CD4-positive, alpha-beta memory T cell (primary cell): ENCODE measurements around the gene FHIT. TPM values are rescaled to one million over a fixed set of nuclear protein-coding genes. Genes with fewer than 3 reads are reported as not detected.

Experiments used
- CTCF ChIA-PET: fragments of 350-600 bp; sonication (Branson Sonifier 250); formaldehyde crosslinking; loops from one replicate; lab custom pipeline; 2021; ENCODE audit warnings: inconsistent platforms; ENCODE audit not compliant: partially characterized antibody; lab: Charles Lee
- POLR2A ChIA-PET: fragments of 350-600 bp; sonication (Branson Sonifier 250); formaldehyde crosslinking; loops from one replicate; lab custom pipeline; 2021; ENCODE audit not compliant: partially characterized antibody; lab: Charles Lee
- DNase-seq, 5 donors: peaks; one replicate each; pipeline versions ENCODE4 v3.0.0 to v3.0.0-alpha.2; 2020 to 2022; ENCODE audit warnings: mixed read lengths in 1 of 5
- H3K27ac ChIP-seq: one replicate; pipeline ENCODE4 v1.7.0; 2013; ENCODE audit warnings: low read depth, low read length
- H3K27me3 ChIP-seq: 2 replicates; pipeline ENCODE4 v1.7.0; 2013; ENCODE audit warnings: mild to moderate bottlenecking, low read length, moderate library complexity; ENCODE audit not compliant: insufficient read depth
- H3K36me3 ChIP-seq: 2 replicates; pipeline ENCODE4 v1.7.0; 2013; ENCODE audit warnings: mild to moderate bottlenecking, low read length, moderate library complexity; ENCODE audit not compliant: insufficient read depth
- H3K4me1 ChIP-seq: 2 replicates; pipeline ENCODE4 v1.7.0; 2013; ENCODE audit warnings: mild to moderate bottlenecking, low read length, moderate library complexity; ENCODE audit not compliant: insufficient read depth
- H3K4me3 ChIP-seq, 2 donors: one replicate each; pipeline ENCODE4 v1.7.0; 2013; ENCODE audit warnings: low read length in 2 of 2, mild to moderate bottlenecking in 1 of 2
- H3K9me3 ChIP-seq, 2 donors: one replicate each; pipeline ENCODE4 v1.7.0; 2013; ENCODE audit warnings: low read length in 2 of 2, control low read depth in 1 of 2; ENCODE audit not compliant: control insufficient read depth in 1 of 2
- H3K27ac Mint-ChIP-seq, 7 donors: one replicate each; pipeline ENCODE4 v1.8.0; 2020 to 2021; ENCODE audit warnings: mixed read lengths in 7 of 7, mild to moderate bottlenecking in 6 of 7, inconsistent platforms in 3 of 7, moderate library complexity in 3 of 7
- H3K27me3 Mint-ChIP-seq, 2 donors: one replicate each; pipeline ENCODE4 v1.8.0; 2020 to 2021; ENCODE audit warnings: mixed read lengths in 2 of 2
- H3K36me3 Mint-ChIP-seq, 2 donors: one replicate each; pipeline ENCODE4 v1.8.0; 2020 to 2021; ENCODE audit warnings: mixed read lengths in 2 of 2, inconsistent platforms in 1 of 2, mild to moderate bottlenecking in 1 of 2
- H3K4me1 Mint-ChIP-seq, 4 donors: one replicate each; pipeline ENCODE4 v1.8.0; 2020 to 2021; ENCODE audit warnings: mixed read lengths in 4 of 4, mild to moderate bottlenecking in 1 of 4
- H3K4me3 Mint-ChIP-seq, 8 donors: one replicate each; pipeline ENCODE4 v1.8.0; 2020 to 2021; ENCODE audit warnings: mixed read lengths in 8 of 8, mild to moderate bottlenecking in 7 of 8, moderate library complexity in 6 of 8, inconsistent platforms in 3 of 8
- H3K9me3 Mint-ChIP-seq, 8 donors: one replicate each; pipeline ENCODE4 v1.8.0; 2020 to 2021; ENCODE audit warnings: mixed read lengths in 8 of 8, mild to moderate bottlenecking in 5 of 8, inconsistent platforms in 3 of 8, moderate library complexity in 1 of 8
- intact Hi-C: fragments of 100-400 bp; cut with micrococcal nuclease; formaldehyde crosslinking; loops from one replicate; pipeline ENCODE4 v1.15.1; 2023
- polyA plus RNA-seq, 2 donors: library from polyadenylated mRNA; unstranded; fragments of 300-500 nt; fragmentation: Illumina TruSeq; gene quantifications; one replicate each; pipeline ENCODE4 v1.2.3, GENCODE V29; 2021
- total RNA-seq, 2 experiments: library from RNA; stranded (reverse); gene quantifications; one replicate each; pipeline ENCODE4 v1.2.3, GENCODE V29; 2021

FHIT gene
- total and polyA plus RNA-seq, 4 experiments from 2014 or later, result 8.5 to 58.7 (median 33.2) TPM

GRCh38 chr3:61141697-61142096 lies 109.6 kb downstream of the FHIT start:
- Mint-ChIP-seq H3K4me3 (no peak overlapping the region), H3K36me3 (no peaks in the 10 kb centered on the region), H3K27ac (no peak overlapping the region), H3K9me3 (peaks cover 0 to 2% (median 0%) of the 10 kb centered on the region in 8 donors), H3K27me3 (no peaks in the 10 kb centered on the region), H3K4me1 (no peaks in the 10 kb centered on the region)
- no peaks in the 10 kb centered on the region for H3K27me3 ChIP-seq
- DNase-seq, result no peak
- H3K4me1 ChIP-seq, result no peaks in the 10 kb centered on the region
- no peaks in the 10 kb centered on the region for H3K9me3 ChIP-seq
- H3K4me3 ChIP-seq, result no peak overlapping the region
- no peak overlapping the region for H3K27ac ChIP-seq
- CTCF ChIA-PET, result no interaction called here
- intact Hi-C loops, result no loop called here
- POLR2A ChIA-PET, result no interaction called here
- no peaks in the 10 kb centered on the region for H3K36me3 ChIP-seq

DNA sequence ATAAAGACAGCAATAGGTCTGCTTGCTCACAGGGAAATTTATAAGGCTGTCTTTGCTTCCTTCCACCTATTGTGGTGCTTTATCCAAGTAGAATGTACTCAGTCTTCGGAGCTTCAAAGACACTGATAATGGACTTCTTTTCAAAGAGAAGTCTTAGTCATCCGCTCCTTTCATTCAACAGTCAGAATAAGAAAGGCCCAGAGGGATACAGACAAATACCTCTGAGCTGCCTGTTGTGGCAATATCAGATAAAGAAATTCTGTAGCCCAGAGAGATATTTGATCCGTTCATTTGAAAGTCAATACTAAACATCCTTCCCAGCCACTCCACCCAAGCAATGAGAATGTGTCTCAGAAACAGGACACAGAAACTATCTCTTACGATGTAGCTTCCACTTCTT lies 110.0 kb downstream of the FHIT start:
- Mint-ChIP-seq H3K27me3 (no peaks in the 10 kb centered on the region), H3K4me3 (no peak overlapping the region), H3K36me3 (no peaks in the 10 kb centered on the region), H3K4me1 (no peaks in the 10 kb centered on the region), H3K9me3 (peaks cover 0 to 2% (median 0%) of the 10 kb centered on the region in 8 donors), H3K27ac (no peak overlapping the region)
- Histone ChIP-seq H3K27me3 (no peaks in the 10 kb centered on the region), H3K4me1 (no peaks in the 10 kb centered on the region), H3K4me3 (no peak overlapping the region), H3K9me3 (no peaks in the 10 kb centered on the region), H3K27ac (no peak overlapping the region), H3K36me3 (no peaks in the 10 kb centered on the region)
- intact Hi-C loops, result no loop called here
- POLR2A ChIA-PET, result no interaction called here
- DNase-seq, result no peak
- CTCF ChIA-PET, result no interaction called here

DNA sequence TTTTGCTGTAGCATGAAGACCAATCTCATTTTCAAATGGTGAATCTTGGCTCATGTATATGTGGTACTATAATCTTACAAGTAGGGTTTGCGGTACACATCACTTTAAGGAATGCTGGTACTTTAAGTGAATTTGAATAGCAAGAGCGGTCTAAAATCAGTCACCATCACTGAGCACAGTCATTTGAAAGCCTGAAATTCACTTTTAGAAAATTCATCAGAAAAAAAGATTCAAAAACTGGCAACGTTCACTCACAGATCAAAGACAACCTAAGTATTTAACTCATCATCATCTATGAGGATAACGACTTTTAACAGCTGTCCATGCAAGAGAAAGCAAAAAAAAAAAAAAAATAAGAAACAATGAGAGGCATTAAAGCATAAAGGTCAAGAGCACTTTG lies 111.6 kb downstream of the FHIT start:
- intact Hi-C loops, result no loop called here
- ChIA-PET CTCF (no interaction called here), POLR2A (no interaction called here)
- Histone ChIP-seq H3K9me3 (no peaks in the 10 kb centered on the region), H3K36me3 (no peaks in the 10 kb centered on the region), H3K4me1 (no peaks in the 10 kb centered on the region), H3K27me3 (no peaks in the 10 kb centered on the region), H3K27ac (no peak overlapping the region), H3K4me3 (no peak overlapping the region)
- Mint-ChIP-seq H3K4me1 (no peaks in the 10 kb centered on the region), H3K9me3 (peaks cover 0 to 2% (median 0%) of the 10 kb centered on the region in 8 donors), H3K27ac (no peak overlapping the region), H3K27me3 (no peaks in the 10 kb centered on the region), H3K36me3 (no peaks in the 10 kb centered on the region), H3K4me3 (no peak overlapping the region)
- no peak for DNase-seq

GRCh38 chr3:61138401-61138800 lies 112.9 kb downstream of the FHIT start:
- ChIA-PET POLR2A (no interaction called here), CTCF (no interaction called here)
- no peak overlapping the region for H3K4me3 Mint-ChIP-seq
- no peaks in the 10 kb centered on the region for H3K9me3 Mint-ChIP-seq
- no peaks in the 10 kb centered on the region for H3K9me3 ChIP-seq
- no peaks in the 10 kb centered on the region for H3K36me3 ChIP-seq
- H3K27ac ChIP-seq, result no peak overlapping the region
- no peak overlapping the region for H3K4me3 ChIP-seq
- intact Hi-C loops, result no loop called here
- DNase-seq, result no peak
- no peaks in the 10 kb centered on the region for H3K4me1 ChIP-seq
- no peak overlapping the region for H3K27ac Mint-ChIP-seq
- no peaks in the 10 kb centered on the region for H3K27me3 Mint-ChIP-seq
- no peaks in the 10 kb centered on the region for H3K27me3 ChIP-seq
- H3K36me3 Mint-ChIP-seq, result no peaks in the 10 kb centered on the region
- H3K4me1 Mint-ChIP-seq, result no peaks in the 10 kb centered on the region

GRCh38 chr3:61136191-61136590 lies 115.1 kb downstream of the FHIT start:
- Mint-ChIP-seq H3K4me1 (no peaks in the 10 kb centered on the region), H3K27me3 (no peaks in the 10 kb centered on the region), H3K36me3 (no peaks in the 10 kb centered on the region), H3K27ac (no peak overlapping the region), H3K4me3 (no peak overlapping the region), H3K9me3 (no peaks in the 10 kb centered on the region)
- H3K4me3 ChIP-seq, result no peak overlapping the region
- H3K9me3 ChIP-seq, result no peaks in the 10 kb centered on the region
- no peak overlapping the region for H3K27ac ChIP-seq
- H3K27me3 ChIP-seq, result no peaks in the 10 kb centered on the region
- CTCF ChIA-PET, result no interaction called here
- intact Hi-C loops, result no loop called here
- POLR2A ChIA-PET, result no interaction called here
- H3K36me3 ChIP-seq, result no peaks in the 10 kb centered on the region
- H3K4me1 ChIP-seq, result no peaks in the 10 kb centered on the region
- DNase-seq, result no peak

DNA sequence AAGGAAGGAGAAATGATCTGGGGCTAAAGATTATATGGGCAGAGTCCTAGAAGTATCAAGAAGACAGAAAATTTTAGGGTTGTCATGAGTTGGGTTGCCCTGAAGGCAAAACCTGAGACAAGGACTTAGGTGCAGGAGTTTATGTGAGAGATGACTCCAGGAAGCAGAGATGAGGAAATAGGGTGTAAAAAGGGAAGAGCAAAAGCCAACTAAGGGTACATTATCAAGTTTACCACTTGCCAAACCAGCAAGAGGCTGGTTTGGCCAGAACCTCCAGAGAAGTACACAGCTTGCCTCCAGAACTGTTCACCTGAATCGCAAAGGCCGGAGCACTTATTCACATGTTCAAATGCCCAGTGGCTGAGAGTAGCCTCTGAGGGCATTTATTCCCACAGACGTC lies 116.7 kb downstream of the FHIT start:
- Histone ChIP-seq H3K9me3 (no peaks in the 10 kb centered on the region), H3K27me3 (no peaks in the 10 kb centered on the region), H3K27ac (no peak overlapping the region), H3K4me1 (no peaks in the 10 kb centered on the region), H3K36me3 (no peaks in the 10 kb centered on the region), H3K4me3 (no peak overlapping the region)
- Mint-ChIP-seq H3K36me3 (no peaks in the 10 kb centered on the region), H3K4me3 (no peak overlapping the region), H3K9me3 (no peaks in the 10 kb centered on the region), H3K4me1 (no peaks in the 10 kb centered on the region), H3K27ac (no peak overlapping the region), H3K27me3 (no peaks in the 10 kb centered on the region)
- intact Hi-C loops, result no loop called here
- CTCF ChIA-PET, result no interaction called here
- no peak for DNase-seq
- POLR2A ChIA-PET, result no interaction called here

GRCh38 chr3:61132062-61132461 lies 119.2 kb downstream of the FHIT start:
- ChIA-PET POLR2A (no interaction called here), CTCF (no interaction called here)
- Histone ChIP-seq H3K4me3 (no peak overlapping the region), H3K27ac (no peak overlapping the region), H3K27me3 (no peaks in the 10 kb centered on the region), H3K4me1 (no peaks in the 10 kb centered on the region), H3K36me3 (no peaks in the 10 kb centered on the region), H3K9me3 (no peaks in the 10 kb centered on the region)
- Mint-ChIP-seq H3K27me3 (no peaks in the 10 kb centered on the region), H3K36me3 (peaks cover 0 to 7% of the 10 kb centered on the region in 2 donors), H3K9me3 (peaks cover 0 to 2% (median 0%) of the 10 kb centered on the region in 8 donors), H3K27ac (no peak overlapping the region), H3K4me1 (no peaks in the 10 kb centered on the region), H3K4me3 (no peak overlapping the region)
- intact Hi-C loops, result no loop called here
- DNase-seq, result no peak

DNA sequence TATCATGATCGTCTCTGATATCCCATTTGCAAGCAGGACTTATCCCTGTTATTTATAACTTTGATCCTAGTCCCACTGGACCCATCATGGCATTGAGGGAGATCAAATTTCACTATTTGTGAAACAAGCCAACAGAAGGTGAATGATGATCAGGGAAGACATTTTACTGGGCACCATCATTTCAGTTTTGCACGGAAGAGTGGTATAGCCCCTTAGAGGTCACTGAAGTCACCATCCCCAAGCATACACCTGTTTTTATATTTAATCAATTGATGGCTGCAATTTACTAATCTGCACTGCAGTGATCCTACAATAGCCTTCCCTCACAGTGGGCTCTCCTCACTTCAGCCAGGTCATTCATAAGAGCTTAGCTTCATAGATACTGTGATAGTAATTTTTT lies 132.4 kb downstream of the FHIT start:
- no peak for DNase-seq
- Mint-ChIP-seq H3K4me1 (no peaks in the 10 kb centered on the region), H3K4me3 (no peak overlapping the region), H3K27ac (no peak overlapping the region), H3K9me3 (peaks cover 3 to 25% (median 16%) of the 10 kb centered on the region in 8 donors), H3K36me3 (peaks cover 0 to 1% of the 10 kb centered on the region in 2 donors), H3K27me3 (no peaks in the 10 kb centered on the region)
- no peaks in the 10 kb centered on the region for H3K27me3 ChIP-seq
- H3K9me3 ChIP-seq, result no peaks in the 10 kb centered on the region
- intact Hi-C loops, result no loop called here
- no peak overlapping the region for H3K4me3 ChIP-seq
- ChIA-PET CTCF (interaction anchor here (0.7 kb wide), 1 partner anchor 13 kb away, joined by 3 read pairs; no protein-coding TSS in a partner anchor), POLR2A (no interaction called here)
- no peaks in the 10 kb centered on the region for H3K36me3 ChIP-seq
- H3K27ac ChIP-seq, result no peak overlapping the region
- H3K4me1 ChIP-seq, result no peaks in the 10 kb centered on the region
